GM18519 (cell line): ENCODE results near the gene METTL21C.

Experiments used
- ATAC-seq: cut with Tn5 transposase; IDR thresholded peaks from one replicate; pipeline ENCODE4 v1.9.1; 2021; ENCODE audit warnings: mild to moderate bottlenecking, moderate library complexity; ENCODE audit not compliant: unreplicated experiment, low FRiP score

Gene METTL21C

DNA sequence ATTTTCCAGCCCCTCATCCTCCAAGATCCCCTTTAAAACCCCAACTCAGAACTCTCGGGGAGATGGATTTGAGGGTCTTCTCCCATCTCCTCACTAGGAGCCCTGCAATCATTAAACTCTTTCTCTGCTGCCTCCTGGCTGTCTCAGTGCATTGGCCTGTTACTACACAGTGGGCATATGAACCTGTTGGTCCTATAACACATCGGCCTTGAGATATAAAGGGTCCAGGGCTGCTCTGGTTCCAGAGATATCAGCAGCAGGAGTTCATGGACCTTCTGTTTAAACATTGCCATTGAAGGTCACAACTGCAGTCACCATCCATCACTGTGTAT is 3.8 kb upstream of the METTL21C start:
- ATAC-seq = no peak

DNA sequence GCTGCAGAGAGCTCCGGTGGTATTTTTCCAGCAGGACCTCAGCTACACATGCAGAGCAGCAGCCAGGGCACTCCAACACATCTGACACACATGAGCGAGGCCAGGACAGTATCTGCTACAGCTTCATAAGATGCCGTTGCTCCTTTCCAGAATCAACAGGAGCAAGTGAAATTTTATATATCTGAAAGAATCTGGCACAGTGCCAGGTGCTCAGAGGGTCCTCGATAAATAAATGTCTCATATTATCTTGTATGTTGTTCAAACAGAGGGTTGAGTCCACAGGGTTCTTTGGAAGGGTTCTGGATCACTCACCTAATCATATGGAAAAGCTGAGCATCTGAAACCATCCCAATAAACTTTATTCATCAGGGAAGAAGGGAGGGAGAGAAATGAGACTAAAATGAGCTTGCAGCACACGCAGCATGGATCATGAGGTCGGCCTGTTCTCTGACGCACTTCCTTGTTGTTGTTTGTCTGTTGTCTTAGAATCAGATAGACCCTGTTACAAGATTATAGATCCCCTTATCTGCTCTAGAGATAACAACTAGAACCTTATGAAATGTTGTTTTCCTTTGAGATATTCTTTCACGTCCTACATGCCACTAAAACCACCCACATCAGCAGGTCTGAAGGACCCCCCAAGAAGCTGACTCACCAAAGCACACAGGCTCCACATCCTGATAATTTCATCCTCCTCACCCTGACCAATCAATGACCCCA is 3.2 kb upstream of the METTL21C start:
- no peak for ATAC-seq

DNA sequence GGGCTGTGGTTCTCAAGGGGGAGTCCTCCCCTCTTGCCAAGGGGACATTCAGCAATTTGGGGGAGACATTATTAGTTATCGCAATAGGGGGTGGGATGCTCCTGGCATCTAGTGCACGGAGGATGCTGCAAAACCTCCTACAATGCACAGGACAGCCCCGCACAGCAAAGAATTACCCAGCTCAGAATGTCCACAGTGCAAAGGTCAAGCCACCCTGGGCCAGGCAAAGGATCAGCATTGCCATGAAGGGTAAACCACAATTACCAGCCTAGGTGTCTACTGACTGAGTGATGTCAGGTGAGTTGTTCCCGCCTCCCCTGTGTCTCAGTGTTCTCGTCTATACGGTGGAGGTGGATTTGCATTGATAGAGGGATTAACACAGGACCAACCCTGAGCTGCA is 2.4 kb upstream of the METTL21C start:
- ATAC-seq = no peak

DNA sequence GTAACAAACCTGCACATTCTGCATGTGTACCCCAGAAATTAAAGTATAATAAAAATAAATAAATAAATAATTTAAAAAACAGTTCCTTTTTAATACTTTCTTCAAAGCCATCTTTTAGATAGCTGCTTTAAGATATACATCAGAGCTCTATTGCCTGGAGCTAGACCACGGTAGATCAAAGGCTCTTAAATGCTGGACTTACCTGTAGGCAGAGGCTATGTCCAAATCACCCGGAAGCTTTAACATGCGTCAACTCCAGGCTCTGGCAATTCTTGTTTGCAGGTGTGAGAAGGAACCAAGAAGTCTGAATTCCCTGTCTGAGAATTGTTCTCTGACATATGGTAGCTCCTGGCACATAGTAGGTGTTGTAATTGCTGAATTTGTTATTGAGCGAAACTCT is 1.6 kb upstream of the METTL21C start:
- no peak for ATAC-seq

DNA sequence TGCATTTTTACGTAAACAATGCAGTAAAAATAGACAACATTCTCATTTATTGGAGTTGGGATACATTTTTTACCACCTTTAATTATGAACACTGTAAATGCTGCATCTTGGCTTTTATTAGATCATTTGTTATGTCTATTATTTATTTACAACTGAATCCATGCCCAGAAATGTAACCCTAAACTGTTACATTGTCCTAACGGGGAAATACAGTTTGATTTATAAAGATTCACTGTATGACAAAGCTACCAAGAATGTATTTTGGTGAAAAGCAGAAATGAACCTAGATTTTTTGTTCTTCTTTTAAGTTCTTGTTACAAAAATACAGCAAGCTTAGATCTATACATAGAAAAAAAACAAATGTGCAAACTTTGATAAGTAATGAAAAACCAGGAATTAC is 1.1 kb downstream of the METTL21C start:
- ATAC-seq = no peak

DNA sequence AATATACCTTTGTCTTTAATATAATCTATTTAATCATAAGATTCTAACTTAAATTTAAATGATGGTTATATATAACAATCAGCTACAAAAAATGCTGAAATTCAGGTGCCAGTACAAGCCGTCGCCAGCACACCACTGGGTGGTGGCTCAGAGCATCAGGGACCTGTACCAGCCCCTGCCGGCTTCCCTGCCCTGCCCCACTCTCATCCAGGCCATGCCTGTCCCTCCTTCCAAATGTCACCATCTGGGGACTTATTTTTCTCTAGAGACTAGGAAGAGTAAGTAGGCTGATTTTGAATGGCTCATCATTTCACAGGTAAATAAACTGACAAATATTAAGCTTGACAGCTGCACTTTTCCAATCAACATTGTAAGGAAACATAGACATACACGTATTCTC is 1.6 kb downstream of the METTL21C start:
- no peak for ATAC-seq

DNA sequence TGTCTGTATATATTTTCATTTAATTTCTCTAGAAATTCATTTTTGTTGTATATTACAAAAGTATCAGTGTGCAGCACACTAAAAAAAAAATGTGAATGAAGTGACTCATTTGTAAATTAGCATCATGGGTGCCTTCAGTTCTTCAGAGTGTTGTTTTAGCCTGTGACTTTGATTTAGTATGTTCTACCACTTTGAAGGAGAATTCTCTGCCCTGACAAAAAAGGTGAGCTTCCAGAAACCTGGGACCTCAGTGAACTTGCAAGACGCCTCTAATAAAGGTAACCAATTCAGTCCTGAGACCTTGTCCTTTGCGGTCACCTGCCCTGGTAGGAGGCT is 2.4 kb downstream of the METTL21C start:
- ATAC-seq = no peak

DNA sequence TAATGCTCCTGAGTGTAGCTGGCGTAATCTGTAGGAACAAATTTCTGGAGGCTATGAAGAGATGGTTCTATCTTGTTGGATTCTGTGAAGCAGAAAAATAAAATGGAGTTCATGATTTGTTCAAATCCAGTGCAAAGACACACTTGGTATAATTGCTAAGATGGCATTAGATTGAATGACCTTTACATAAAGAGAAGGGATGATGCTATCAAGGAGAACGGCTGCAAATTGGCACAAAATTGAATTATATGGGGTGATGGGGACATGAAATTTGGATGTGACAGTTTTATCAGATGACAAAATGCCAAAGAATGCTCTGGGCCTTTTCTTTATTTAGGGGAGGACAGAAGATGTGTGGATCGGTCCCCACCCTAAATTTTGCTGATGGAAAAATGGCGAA is 4.0 kb downstream of the METTL21C start:
- no peak for ATAC-seq

DNA sequence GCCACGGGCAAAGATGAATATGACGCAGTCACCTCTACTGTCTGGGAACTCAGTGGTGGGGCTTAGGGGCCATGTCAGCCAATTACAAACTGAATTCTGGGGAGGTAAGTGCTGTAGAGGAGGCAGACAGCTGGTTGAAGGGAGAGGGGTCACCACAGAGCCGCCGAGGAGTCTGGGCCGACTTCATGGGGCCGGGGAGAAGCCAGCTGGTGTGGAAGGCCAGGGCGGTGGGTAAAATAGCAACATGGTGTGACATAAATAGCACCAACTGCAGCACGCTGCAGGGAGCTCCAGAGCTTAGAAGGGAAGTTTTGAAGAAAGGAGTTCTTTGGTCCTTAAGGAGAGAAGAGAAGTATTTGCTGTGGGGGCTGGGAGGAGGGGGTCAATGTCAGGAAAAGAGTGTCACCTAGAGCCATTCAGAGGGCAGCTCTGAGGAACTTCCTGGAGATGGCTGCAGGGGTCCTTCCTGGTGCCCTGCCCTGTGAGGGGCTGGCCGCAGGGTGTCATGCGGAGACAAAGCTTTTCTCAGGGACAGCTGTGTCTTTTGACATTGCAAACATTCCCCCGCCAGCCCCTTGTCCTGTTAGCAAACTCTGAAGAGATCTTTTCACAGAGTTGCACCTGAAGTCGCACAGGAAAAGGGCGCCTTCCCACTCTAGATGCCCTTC is 6.4 kb downstream of the METTL21C start:
- no peak for ATAC-seq

DNA sequence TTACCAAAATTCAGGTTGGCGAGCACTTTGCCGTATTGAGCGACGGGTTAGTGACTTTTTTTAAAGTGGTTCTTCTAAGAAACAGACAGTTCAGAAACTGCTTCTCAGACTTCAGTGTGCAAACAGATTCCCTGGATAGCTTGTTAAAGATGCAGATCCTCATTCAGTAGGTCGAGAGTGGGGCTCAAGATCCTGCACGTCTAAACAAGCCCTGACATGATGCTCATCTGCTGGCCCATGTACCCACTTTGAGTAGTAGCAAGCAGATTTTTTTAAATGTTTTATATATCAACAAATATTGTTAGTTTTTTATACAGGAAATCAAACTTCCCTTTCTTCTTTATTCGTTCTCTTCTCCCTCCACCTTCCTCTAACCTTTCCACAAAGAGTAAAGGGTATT is 7.3 kb downstream of the METTL21C start:
- no peak for ATAC-seq

DNA sequence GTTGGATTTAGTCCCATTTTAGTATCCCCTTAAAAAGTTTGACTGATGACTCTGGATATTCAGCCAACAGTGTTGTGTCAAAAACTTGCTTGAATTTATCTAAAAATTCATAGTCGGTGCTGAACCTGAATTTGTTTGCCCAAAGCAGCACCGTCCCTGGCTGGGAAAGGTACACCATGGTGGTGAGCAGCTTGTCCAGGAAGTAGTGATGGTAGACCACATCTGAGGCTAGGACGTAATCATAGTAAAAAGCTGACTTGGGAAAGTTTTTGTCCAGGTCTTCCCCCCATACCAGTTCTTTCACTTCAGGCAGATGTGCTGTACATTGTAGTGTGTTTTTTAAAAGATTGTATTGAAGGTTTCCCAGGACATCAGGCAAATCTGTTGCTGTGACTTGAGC is 8.8 kb downstream of the METTL21C start:
- no peak for ATAC-seq

DNA sequence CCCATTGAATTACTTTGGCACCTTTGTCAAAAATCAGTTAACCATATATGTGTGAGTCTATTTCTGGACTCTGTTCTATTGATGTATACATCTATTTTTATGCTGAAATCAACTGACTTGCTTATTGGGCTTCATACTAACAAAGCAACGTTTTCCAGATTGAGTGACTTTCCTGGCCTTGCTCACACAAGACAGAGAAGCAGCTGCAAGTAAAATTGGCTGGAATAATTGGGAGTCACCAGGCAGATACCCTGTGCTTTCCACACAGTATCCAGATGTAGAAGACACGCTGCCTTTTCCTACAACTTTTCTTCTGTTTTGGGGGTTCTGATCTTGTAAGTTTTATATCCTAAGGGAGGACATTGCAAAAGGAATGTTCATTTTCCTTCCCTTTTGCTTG is 11.2 kb downstream of the METTL21C start:
- no peak for ATAC-seq

DNA sequence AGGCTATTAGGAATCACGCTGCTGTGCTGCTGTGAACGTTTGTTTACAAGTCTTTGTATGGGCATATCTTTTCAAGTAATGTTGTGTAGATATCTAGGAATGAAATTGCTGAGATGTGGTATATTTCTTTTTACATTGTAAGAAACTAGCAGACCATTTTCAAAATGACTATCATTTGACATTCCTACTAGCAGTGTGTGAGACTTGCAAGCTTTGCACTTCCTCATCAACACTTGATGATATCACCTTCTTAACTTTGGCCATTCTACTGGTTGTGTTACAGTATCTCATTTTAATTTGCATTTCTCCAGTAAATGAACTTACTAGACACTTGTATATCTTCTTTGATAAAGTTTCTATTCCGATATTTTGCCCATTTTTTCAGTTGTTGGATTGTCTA is 12.1 kb downstream of the METTL21C start:
- no peak for ATAC-seq

DNA sequence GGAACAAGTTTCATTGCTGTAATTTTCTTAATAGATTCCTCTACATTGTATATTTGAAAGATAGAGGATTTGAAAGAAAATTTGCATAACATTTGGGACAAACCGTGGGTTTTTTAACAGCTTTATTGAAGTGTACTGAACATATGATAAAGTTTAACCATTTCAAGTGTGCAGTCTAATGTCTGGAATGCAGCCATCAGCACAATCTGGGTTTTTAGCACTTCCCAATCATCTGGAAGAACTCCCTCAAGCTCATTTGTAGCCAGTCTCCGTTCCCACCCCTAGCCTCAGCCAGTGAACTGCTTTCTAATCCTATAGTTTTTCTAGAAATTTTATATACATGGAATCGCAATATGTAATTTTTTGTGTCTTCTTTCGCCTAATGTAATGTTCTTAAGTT is 12.6 kb downstream of the METTL21C start:
- ATAC-seq = no peak

DNA sequence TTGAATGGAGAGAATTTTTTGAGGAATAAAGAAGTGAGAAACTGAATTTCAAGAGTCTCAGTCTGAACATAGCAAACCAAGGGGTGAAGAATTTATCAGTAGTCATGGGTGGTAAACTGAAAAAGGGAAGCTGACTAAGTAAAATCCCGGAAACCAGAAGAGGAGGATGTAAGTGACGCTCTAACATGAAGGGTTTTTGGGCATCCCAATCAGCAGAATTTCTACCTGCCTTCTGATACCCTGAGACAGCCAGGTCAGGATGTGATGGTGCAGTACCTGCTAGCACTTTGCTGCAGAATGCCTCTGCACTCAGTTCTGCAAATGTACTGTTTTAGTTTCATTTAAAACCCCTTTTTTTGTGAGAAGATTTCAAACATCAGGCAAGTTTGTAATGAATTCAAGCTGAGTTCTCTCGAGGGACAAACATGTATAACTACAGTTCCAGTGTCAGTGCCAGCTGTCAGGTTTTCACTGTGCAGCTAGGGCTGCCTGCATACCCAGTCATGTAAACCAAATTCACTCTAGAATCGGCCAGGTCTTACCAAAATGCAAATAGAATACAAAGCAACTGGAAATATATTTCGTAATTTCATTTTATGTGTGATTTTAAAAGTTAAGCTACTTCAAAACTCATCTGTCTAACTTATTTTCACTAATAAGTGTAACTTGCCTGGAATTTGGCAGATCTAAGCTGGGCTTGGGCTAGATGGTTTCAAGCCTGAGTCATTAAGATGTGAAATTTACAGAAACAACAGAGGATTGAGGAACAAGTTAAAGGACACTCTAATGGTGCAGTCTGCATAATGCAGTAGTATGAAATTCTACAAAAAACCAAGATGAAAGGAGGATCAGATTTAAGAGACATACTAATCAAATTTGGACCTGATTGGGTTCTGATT is 13.8 kb downstream of the METTL21C start:
- no peak for ATAC-seq

DNA sequence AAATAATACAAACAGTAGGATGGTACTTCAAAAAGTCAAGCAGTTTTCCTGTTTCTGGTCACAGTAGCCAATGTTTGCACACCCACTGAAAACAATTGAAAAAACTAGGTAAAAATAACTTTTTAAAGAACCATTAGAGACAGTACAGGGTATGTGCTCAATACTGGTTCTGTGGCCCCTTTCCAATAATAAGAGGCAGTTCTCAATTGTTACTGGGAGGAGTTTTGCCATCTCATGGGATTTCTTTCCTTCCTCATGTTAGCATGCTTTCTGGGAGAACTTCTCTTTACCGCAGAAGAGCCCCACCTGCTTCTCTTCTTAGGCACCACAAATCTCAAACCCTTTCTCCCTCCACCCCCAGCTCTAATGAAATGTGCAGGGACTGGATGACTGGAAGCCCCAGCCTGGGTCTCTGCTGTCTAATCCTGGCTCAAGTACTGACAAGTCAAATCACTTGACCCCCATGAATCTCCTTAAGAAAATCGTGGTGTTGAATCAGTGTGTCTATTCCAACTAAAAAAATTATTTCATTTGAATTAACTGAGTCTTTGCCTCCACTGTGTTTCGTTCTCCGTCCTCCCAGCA is 14.6 kb downstream of the METTL21C start:
- ATAC-seq = no peak

DNA sequence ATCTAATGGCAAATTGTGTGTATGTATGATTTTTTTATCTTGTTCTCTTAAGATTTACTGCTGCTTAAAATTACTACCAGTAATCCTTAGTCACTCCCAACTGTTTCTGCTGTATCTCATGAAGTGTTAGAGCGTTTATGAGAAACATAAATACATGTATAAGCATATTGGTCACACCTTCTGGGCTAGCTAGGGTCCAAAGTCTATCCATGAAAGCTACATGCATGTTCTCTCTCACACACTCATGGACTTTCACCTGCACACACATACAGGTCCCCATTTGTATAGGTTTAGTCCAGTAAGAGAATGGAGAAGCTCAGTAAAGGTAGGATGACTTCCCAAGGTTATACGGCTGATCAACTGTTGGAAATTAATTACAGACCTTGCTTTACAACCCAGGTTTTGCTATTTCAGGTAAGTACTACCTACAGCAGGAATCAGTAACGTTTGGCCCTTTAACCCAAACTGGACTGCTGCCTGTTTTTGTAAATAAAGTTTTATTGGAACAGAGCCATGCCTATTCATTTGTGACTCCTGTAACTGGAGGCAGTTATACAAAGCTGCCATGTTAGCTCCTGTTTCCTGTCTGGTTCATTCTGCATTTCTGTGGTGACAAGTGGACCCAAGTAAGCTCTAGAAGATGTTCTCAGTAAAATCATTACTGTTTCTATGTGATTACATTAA is 15.3 kb downstream of the METTL21C start:
- no peak for ATAC-seq

DNA sequence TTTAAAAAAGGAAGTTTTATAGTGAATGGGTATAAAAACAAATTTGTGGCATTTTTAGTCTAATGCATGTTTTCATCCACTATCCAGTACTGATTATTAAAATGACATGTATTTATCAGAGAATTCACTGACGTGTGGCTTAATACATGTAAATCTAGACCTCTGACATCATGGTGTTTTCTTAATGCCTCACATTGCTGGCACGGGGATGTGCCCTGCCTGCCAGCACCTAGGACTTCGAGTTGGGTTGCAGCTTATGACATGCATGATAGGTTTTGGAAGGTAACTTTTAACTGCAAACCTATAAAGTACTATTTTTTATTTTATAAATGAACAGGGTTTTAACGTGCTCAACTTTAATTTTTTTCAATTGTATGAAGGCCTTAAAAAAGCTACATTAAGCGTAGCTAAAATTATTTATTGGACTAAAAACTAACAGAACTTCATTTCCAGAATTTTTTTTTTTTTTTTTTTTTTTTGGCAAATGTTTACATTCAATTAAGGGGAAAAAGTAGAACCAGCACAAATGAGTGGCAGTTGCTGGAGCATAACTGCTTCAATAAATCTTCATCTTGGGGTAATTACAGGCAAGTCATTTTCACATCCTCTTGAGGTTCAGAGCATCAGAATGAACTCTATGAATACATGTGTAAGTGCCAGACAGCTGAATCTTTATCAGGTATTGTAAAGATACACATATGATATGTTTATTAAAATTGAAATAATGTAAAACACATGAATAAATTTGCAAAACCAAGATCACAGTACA is 16.3 kb downstream of the METTL21C start:
- no peak for ATAC-seq

DNA sequence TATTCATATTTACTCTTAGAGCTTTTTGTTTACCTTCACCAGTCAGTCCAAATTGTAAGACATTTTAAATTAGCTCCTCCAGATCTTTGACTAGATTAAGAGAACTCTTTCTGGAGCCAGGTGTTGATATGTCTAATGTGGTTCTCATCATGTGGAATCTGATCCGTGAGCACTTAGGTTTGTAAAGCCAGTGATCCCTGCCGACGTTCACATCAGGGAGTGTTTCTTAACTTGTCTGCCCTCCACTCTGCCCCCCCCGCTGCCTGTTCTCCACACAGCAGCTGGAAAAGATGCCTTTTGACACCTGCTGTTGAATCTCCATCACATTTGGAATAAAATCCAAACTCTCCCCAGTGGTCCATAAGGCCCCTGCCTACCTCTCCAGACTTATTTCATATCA is 17.7 kb downstream of the METTL21C start:
- ATAC-seq = no peak

DNA sequence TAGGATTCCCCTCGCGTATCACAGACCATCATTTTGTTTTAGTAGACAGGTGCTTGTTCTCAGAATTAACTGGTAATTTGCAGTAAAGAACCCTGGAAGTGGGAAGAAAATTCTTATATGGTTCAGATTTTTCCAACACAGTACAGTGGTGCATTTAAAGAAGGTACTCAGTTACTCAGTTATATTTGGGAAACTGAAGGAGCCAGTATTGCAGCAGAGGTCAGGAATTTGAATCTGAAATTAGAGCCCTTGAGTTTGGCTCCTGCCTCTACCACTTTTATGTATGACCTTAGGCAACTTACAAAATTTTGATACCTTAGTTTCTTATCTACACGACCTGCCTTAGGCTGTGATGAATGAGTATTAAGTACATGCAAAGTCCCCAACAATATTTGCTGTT is 19.7 kb downstream of the METTL21C start:
- ATAC-seq = no peak
